K562 (cell line): Measurements from ENCODE around the gene KLRC4. TPM values are rescaled to one million over a fixed set of nuclear protein-coding genes. Genes with fewer than 3 reads are reported as not detected.
"Not testable (repeated sequence)": the region's sequence is repeated elsewhere in the genome, so short reads cannot be mapped to it uniquely, and the experiment has no call there.

Source experiments
- ATAC-seq: fragments of 200-7000 bp; cut with Tn5 transposase; 3 replicates; pipeline ENCODE4 v1.9.1; 2020; ENCODE audit warnings: moderate library complexity
- BruUV-seq: library from RNA; stranded (reverse); fragments of 400-500 nt; replicated peaks from 2 replicates; lab custom pipeline; 2021; lab: Mats Ljungman, UMichigan
- CTCF ChIA-PET: fragments of 300-600 bp; formaldehyde crosslinking; extraction: SDS; loops from one replicate; lab custom pipeline; 2021; ENCODE audit warnings: low intra/inter-chr PET ratio; lab: Yijun Ruan, JAX
- POLR2A ChIA-PET: fragments of 300-600, 350-650 bp; sonication (Branson Sonifier 250); formaldehyde crosslinking; extraction: SDS; loops from one replicate; lab custom pipeline; 2021; ENCODE audit warnings: antibody characterized with exemption, inconsistent platforms; lab: Yijun Ruan, JAX
- DNase-seq, 4 experiments: peaks; one replicate each; pipeline versions ENCODE4 v3.0.0 to v3.0.0-alpha.2; 2011 to 2018; ENCODE audit warnings: low spot score in 3 of 4, mixed read lengths in 3 of 4; ENCODE audit errors: extremely low read depth in 1 of 4
- FAIRE-seq: peaks from 2 replicates; lab custom pipeline; 2011; peaks lifted over from hg19 to GRCh38; lab: Jason Lieb, UNC
- H2AFZ ChIP-seq: 2 replicates; pipeline ENCODE4 v1.6.0; 2011; ENCODE audit warnings: low read depth, low read length, control low read depth, inconsistent platforms
- H3K27ac ChIP-seq: fragments of 200-600 bp; 3 replicates; pipeline ENCODE4 v1.8.0; 2011; ENCODE audit warnings: low read depth, mild to moderate bottlenecking, control low read depth, inconsistent platforms, low read length, moderate library complexity, mixed read lengths; ENCODE audit errors: extremely low read depth
- H3K27me3 ChIP-seq, 2 experiments: fragments of 300-600 bp in 1 of 2; 2 replicates in 1 of 2; 3 replicates in 1 of 2; pipeline versions ENCODE4 v1.6.0 to v1.8.0; 2011; ENCODE audit warnings: inconsistent platforms in 2 of 2, low read length in 2 of 2, mild to moderate bottlenecking in 1 of 2, mixed read lengths in 1 of 2, moderate library complexity in 1 of 2; ENCODE audit not compliant: control insufficient read depth in 2 of 2, insufficient read depth in 2 of 2
- H3K36me3 ChIP-seq: fragments of 300-600 bp; 3 replicates; pipeline ENCODE4 v1.8.0; 2011; ENCODE audit warnings: mild to moderate bottlenecking, low read length, inconsistent platforms; ENCODE audit not compliant: control insufficient read depth, insufficient read depth
- H3K4me1 ChIP-seq, 2 experiments: fragments of 200-600 bp in 1 of 2; replicated peaks in 1 of 2; 2 replicates in 1 of 2; 3 replicates in 1 of 2; pipeline versions ENCODE4 v1.5.1 to v1.8.0; 2011; ENCODE audit warnings: inconsistent platforms in 2 of 2, low read length in 2 of 2, mild to moderate bottlenecking in 1 of 2, mixed read lengths in 1 of 2, moderate library complexity in 1 of 2; ENCODE audit not compliant: control insufficient read depth in 2 of 2, insufficient read depth in 2 of 2
- H3K4me2 ChIP-seq: 2 replicates; pipeline ENCODE4 v1.6.1; 2011; ENCODE audit warnings: low read length, control low read depth, inconsistent platforms, mixed read lengths; ENCODE audit not compliant: insufficient read depth
- H3K4me3 ChIP-seq: fragments of 200-600 bp; sonication (generic), shearing (Covaris generic); 2 replicates; pipeline ENCODE4 v1.5.1; 2016; ENCODE audit warnings: control low read depth, inconsistent platforms
- H3K79me2 ChIP-seq: fragments of 200-600 bp; 3 replicates; pipeline ENCODE4 v1.8.0; 2011; ENCODE audit warnings: low read length, inconsistent platforms; ENCODE audit not compliant: control insufficient read depth, insufficient read depth
- H3K9ac ChIP-seq, 2 experiments: 2 replicates each; pipeline versions ENCODE4 v1.6.0 to v1.6.1; 2011; ENCODE audit warnings: low read depth in 2 of 2, low read length in 2 of 2, control low read depth in 1 of 2, inconsistent platforms in 1 of 2, mild to moderate bottlenecking in 1 of 2, mixed read lengths in 1 of 2; ENCODE audit not compliant: insufficient read depth in 1 of 2
- H3K9me1 ChIP-seq: one replicate; pipeline ENCODE4 v1.6.0; 2011; ENCODE audit warnings: inconsistent platforms, mild to moderate bottlenecking, low read length, moderate library complexity; ENCODE audit not compliant: control insufficient read depth, insufficient read depth
- H3K9me3 ChIP-seq: replicated peaks from 2 replicates; pipeline ENCODE4 v1.5.1; 2011; ENCODE audit warnings: low read depth, low read length, inconsistent platforms; ENCODE audit not compliant: control insufficient read depth, insufficient read depth
- H4K20me1 ChIP-seq: replicated peaks from 2 replicates; pipeline ENCODE4 v1.6.1; 2011; ENCODE audit warnings: low read length, inconsistent platforms, mixed read lengths; ENCODE audit not compliant: control insufficient read depth, insufficient read depth
- BCLAF1 ChIP-seq, 2 experiments: fragments of 450-650 bp in 1 of 2; IDR thresholded peaks; 2 replicates each; pipeline ENCODE4 v1.6.1; 2011 to 2017; ENCODE audit warnings: low read depth in 2 of 2, antibody characterized with exemption in 1 of 2, borderline replicate concordance in 1 of 2, low read length in 1 of 2, mild to moderate bottlenecking in 1 of 2, mixed read lengths in 1 of 2; ENCODE audit not compliant: control insufficient read depth in 1 of 2
- CBX3 ChIP-seq, 2 experiments: IDR thresholded peaks; 1 replicate in 1 of 2; 2 replicates in 1 of 2; pipeline ENCODE4 v1.6.1; 2012; ENCODE audit warnings: inconsistent platforms in 2 of 2, low read length in 2 of 2, borderline replicate concordance in 1 of 2, control low read depth in 1 of 2
- CC2D1A ChIP-seq: fragments of 450-650 bp; IDR thresholded peaks from 2 replicates; pipeline ENCODE4 v1.6.1; 2017; ENCODE audit warnings: mild to moderate bottlenecking
- NONO ChIP-seq, 2 experiments: fragments of 200-400 bp in 1 of 2; fragments of 450-650 bp in 1 of 2; formaldehyde crosslinking in 1 of 2; IDR thresholded peaks; 2 replicates each; pipeline ENCODE4 v1.6.1; 2017; ENCODE audit warnings: low read depth in 2 of 2, mild to moderate bottlenecking in 2 of 2, moderate library complexity in 2 of 2, low read length in 1 of 2
- SP1 ChIP-seq: sonication (generic); formaldehyde crosslinking; IDR thresholded peaks from 2 replicates; pipeline ENCODE4 v1.8.1; 2022; ENCODE audit warnings: mild to moderate bottlenecking, missing genetic modification reagents
- TSHZ1 ChIP-seq: fragments of 250-450 bp; sonication (Bioruptor Pico); IDR thresholded peaks from 2 replicates; pipeline ENCODE4 v1.4.0; 2020; ENCODE audit warnings: mild to moderate bottlenecking, moderate library complexity
- YBX1 ChIP-seq: fragments of 450-650 bp; IDR thresholded peaks from 2 replicates; pipeline ENCODE4 v1.7.1; 2016; ENCODE audit warnings: mild to moderate bottlenecking
- ZNF830 ChIP-seq: fragments of 250-450 bp; sonication (Bioruptor Pico); IDR thresholded peaks from 2 replicates; pipeline ENCODE4 v1.5.0; 2021; ENCODE audit warnings: mild to moderate bottlenecking
- WGBS: fragments of 100-300 bp; shearing (Covaris generic); methylation state at CpG from one replicate; pipeline ENCODE4 v1.1.6; 2016; ENCODE audit warnings: low coverage, mixed read lengths; ENCODE audit not compliant: insufficient coverage; ENCODE audit errors: missing lambda C conversion rate; 5-methylcytosine and 5-hydroxymethylcytosine counted together
- in situ Hi-C: fragments of 300-500 bp; cut with MboI; formaldehyde crosslinking; loops from 4 replicates; pipeline ENCODE4 v1.15.0; 2018; ENCODE audit warnings: inconsistent platforms, mixed read lengths
- intact Hi-C: fragments of 100-400 bp; cut with micrococcal nuclease; formaldehyde crosslinking; loops from 2 replicates; pipeline ENCODE4 v1.14.2; 2022
- polyA plus RNA-seq, 8 experiments: library from polyadenylated mRNA; depleted of rRNA in 4 of 8; stranded (reverse) in 5 of 8; unstranded in 3 of 8; fragments of >200 nt; fragmentation: Nextera tagmentation in 2 of 8; fragmentation: Illumina TruSeq in 1 of 8; extraction: Ambion mirVana in 2 of 8; extraction: Trizol in 1 of 8; gene quantifications; 2 replicates each; pipeline versions ENCODE4 v1.2.1 to v1.2.3, GENCODE V29; 2011 to 2014; ENCODE audit warnings: inconsistent platforms in 1 of 8, missing spikeins in 1 of 8
- total RNA-seq, 7 experiments: library from RNA; depleted of rRNA in 6 of 7; stranded (reverse); fragments of >200 nt in 6 of 7; fragmentation: Illumina TruSeq in 2 of 7; extraction: Trizol in 2 of 7; gene quantifications; 2 replicates each; pipeline versions ENCODE4 v1.2.1 to v1.2.3, GENCODE V29; 2011 to 2021; ENCODE audit warnings: low replicate concordance in 1 of 7

The KLRC4 gene
- total and polyA plus RNA-seq, 9 of the 15 experiments (the other 6 are each of a cell fraction or from before 2014, with no cell fraction given), result 0.17 TPM; not detected in 8

DNA sequence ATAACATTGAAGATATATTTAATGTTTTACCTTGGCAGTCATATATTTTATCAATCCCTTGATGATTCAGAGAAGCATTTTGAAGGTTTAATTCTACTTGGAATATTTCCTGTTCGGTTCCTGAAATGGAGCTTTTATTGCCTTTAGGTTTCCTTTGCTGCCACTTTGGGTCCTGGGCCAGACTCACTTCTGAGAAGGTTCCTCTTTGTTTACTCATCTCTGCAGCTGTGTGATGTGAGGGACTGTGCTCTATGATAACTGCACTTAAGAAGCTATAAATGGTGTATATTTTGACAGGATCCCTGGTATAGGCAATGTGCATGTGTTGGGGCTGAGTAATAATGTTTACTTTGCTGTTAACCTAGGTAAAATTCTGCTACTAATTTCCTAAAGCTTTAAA is 10.8 kb upstream of the KLRC4 start, which contains the start of gene KLRC3:
Gene KLRC3 (minus strand): TSS at position 262 of the 400 bp plus-strand sequence. CDS start 45 bp downstream, at position 217.
- DNase-seq, BruUV-seq, H3K9ac ChIP-seq, in situ Hi-C loops, H3K9me3 ChIP-seq, intact Hi-C loops, H3K27ac ChIP-seq, FAIRE-seq, H3K4me3 ChIP-seq, H3K4me1 ChIP-seq, H3K36me3 ChIP-seq, H3K9me1 ChIP-seq, H3K79me2 ChIP-seq, H3K4me2 ChIP-seq, H3K27me3 ChIP-seq, H4K20me1 ChIP-seq, POLR2A ChIA-PET, CTCF ChIA-PET: not testable (repeated sequence)
- peak; percentile 69; the same call in 2 of the 3 replicates for ATAC-seq
- peak within 1 kb of the TSS; percentile 62; the same call in 1 of the 2 replicates for H2AFZ ChIP-seq
- WGBS, result no CpG with 5 or more reads among the region's 1 CpG

GRCh38 chr12:10408842-10409241 is 715 bp downstream of the KLRC4 start:
- Histone ChIP-seq H3K79me2 (no peaks in the 10 kb centered on the region), H3K9me3 (no peaks in the 10 kb centered on the region), H3K9ac (no peak overlapping the region), H2AFZ (peak overlapping the region; percentile 53; the same call in 1 of the 2 replicates), H3K4me3 (no peak overlapping the region), H3K27ac (no peak overlapping the region), H3K27me3 (no peaks in the 10 kb centered on the region), H3K4me2 (no peak overlapping the region), H4K20me1 (no peaks in the 10 kb centered on the region), H3K4me1 (peaks cover 0 to 3% of the 10 kb centered on the region in 2 experiments; a peak in 1 of 5 replicates), H3K36me3 (no peaks in the 10 kb centered on the region), H3K9me1 (no peaks in the 10 kb centered on the region)
- ChIA-PET POLR2A (no interaction called here), CTCF (no interaction called here)
- in situ Hi-C loops (loop anchor here (5.0 kb wide), 1 partner anchor 48 kb away; no protein-coding TSS in a partner anchor), intact Hi-C loops (no loop called here)
- no TSS peak for BruUV-seq
- WGBS, result 33% methylated on average over 3 of the region's 3 CpGs
- no peak for ATAC-seq
- DNase-seq, result no peak
- no peak for FAIRE-seq
- TF ChIP-seq SP1 (CRISPR knock-in tag) (no peak), YBX1 (no peak), CC2D1A (no peak), TSHZ1 (CRISPR knock-in tag) (no peak), ZNF830 (CRISPR knock-in tag) (no peak), NONO (IDR thresholded peaks at IDR 0.05; ENCODE audit: low read depth in 2 of 2, low read length in 1 of 2) (no peak), CBX3 (IDR thresholded peaks at IDR 0.05; ENCODE audit: borderline replicate concordance in 1 of 2, low read length in 2 of 2) (no peak), BCLAF1 (IDR thresholded peaks at IDR 0.05; ENCODE audit: borderline replicate concordance in 1 of 2, control insufficient read depth in 1 of 2, low read depth in 2 of 2, low read length in 1 of 2) (no peak)
